ENCODE results near the gene PRSS38.

Gene PRSS38

DNA sequence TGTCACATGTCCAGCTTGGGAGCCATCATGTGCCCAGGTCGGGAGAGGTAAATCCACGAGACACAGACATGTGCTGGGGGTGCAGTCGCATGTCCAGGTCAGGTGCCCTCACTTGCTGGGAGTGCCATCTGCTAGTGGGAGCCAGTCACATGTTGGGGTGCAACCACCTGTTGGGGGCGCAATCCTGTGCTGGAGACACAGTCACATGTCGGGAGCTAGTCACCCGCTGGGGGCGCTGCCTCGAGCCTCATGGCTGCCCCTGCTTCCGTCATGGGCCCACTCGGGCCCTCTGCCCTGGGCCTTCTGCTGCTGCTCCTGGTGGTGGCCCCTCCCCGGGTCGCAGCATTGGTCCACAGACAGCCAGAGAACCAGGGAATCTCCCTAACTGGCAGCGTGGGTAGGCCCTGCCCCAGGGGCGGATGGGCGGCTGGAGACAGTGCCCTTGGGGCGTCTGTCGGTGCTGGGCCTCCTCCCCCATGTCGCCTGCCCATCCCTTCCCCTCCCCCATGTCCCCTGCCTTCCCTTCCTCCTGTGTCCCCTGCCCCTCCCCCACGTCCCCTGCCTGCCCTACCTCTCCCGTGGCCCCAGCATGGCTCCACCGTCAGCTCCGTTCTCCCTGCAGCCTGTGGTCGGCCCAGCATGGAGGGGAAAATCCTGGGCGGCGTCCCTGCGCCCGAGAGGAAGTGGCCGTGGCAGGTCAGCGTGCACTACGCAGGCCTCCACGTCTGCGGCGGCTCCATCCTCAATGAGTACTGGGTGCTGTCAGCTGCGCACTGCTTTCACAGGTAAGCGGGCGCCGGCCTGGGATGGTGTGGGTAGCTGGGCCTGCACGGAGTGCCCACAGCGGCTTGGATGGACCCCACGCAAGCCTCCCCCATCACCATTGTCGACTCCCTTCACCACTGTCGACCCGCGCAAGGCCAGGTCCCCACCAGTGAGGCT is at the start of gene PRSS38:
PRSS38 (plus strand) TSS at position 208 of the 942 bp plus-strand sequence; CDS start at position 250, 42 bp downstream.
- Histone ChIP-seq H3K27me3 (ENCODE audit: insufficient read depth, low read length) (no peaks in the 10 kb centered on the region), H3K4me1 (ENCODE audit: insufficient read depth, low read length) (no peaks in the 10 kb centered on the region), H3K36me3 (ENCODE audit: insufficient read depth, low read length) (no peaks in the 10 kb centered on the region), H3K9me3 (ENCODE audit: low read length) (peaks cover 6% of the 10 kb centered on the region), H2AFZ (ENCODE audit: low read depth, low read length) (no peak within 1 kb of the TSS), H3K4me3 (ENCODE audit: low read length) (no peak within 1 kb of the TSS)

DNA sequence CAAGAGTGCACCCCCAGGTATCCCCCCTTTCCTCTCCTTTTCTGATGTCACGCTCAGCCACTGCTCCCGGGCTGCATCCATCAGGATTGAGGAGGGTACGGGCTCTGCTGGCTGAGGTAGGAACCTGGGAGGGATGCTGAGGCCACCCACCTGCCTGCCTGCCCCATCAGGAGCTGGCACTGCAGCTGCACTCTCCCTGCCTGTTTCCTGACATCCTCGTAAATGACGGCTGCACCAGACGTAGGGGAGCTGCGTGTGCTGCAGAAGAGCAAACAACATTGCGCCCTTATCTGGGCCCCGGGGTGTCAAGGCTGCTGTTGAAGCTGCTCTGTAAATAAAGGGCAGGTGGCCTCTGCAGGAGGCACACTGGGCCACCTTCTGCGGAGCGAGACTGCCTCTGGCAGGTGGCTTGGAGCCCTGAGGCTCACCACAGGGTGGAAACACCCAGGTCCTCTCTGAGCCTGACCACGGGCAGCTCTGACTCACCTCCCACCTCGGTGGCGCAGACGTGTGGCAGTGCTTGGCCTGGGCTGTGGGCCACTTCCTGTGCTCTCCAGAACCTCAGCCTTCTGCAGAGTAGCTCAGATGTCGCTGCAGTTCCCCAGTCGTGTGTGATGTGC is 49.4 kb upstream of the PRSS38 start:
- no peak overlapping the region for H3K4me3 ChIP-seq (ENCODE audit: low read length)
- no peaks in the 10 kb centered on the region for H3K9me3 ChIP-seq (ENCODE audit: low read length)
- no peaks in the 10 kb centered on the region for H3K27me3 ChIP-seq (ENCODE audit: insufficient read depth, low read length)
- H3K36me3 ChIP-seq (ENCODE audit: insufficient read depth, low read length), result peaks cover 42% of the 10 kb centered on the region
- no peak overlapping the region for H2AFZ ChIP-seq (ENCODE audit: low read depth, low read length)
- H3K4me1 ChIP-seq (ENCODE audit: insufficient read depth, low read length), result peaks cover 3% of the 10 kb centered on the region

DNA sequence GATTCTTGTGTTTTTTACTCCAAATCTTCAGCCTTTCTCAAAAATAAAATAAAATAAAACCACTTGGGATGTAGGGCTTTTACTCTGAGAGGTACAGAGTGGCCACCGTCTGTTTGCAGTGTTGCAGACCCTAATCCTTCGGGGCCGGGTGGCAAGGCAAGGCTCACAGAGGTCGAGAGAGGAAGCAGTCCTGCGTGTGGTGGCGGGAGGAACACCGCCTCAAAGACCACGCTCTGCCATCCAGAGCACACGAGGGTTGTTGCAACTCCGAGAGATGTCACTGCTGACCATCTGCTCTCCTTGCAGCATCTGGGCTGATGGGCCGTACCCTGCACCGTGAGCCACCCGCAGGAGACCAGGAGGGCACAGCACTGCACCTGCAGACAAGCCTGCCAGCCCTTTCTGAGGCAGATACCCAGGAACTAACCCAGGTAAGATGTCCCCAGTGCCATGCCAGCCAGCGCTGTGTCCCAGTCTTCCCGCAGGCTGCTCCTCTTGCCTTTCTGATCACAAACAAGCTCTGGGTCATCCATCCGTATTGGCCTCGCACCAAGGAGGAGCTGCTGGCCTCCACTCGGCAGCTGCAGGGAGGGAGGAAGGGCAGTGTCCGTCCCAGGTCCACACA is 48.7 kb upstream of the PRSS38 start:
- Histone ChIP-seq H3K4me3 (ENCODE audit: low read length) (no peak overlapping the region), H3K27me3 (ENCODE audit: insufficient read depth, low read length) (no peaks in the 10 kb centered on the region), H3K4me1 (ENCODE audit: insufficient read depth, low read length) (peaks cover 3% of the 10 kb centered on the region), H2AFZ (ENCODE audit: low read depth, low read length) (no peak overlapping the region), H3K36me3 (ENCODE audit: insufficient read depth, low read length) (peaks cover 43% of the 10 kb centered on the region), H3K9me3 (ENCODE audit: low read length) (no peaks in the 10 kb centered on the region)

DNA sequence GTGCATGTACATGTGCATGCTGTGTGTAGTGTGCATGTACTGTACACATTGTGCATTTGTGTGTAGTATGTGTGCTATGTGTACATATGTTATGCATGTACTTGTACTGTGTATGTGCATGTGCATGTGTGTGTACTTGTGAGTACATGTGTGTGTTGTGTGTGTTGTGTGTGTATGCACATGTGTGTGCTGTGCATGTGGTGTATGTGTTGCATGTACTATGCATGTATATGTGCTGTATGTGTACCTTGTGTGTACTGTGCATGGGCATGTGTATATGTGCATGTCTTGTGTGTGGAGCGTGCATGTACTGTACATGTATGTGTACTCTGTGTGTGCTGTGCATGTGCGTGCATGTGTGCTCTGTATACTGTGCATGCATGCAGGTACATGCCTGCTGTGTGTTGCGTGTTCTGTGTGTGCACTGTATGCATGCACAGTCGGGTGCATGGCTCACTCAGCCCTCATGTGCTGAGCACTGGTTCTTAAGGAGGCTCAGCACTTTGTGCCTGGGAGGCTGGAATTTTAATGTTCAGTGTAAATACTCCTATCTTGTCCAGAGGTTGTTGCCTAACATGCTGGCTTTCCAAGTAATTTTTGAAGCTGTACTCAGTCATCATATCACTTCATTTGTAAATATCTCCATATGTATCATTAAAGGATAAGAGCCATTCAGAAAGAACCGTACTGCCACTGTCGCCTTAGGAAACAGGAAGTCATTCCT is 47.9 kb upstream of the PRSS38 start:
- Histone ChIP-seq H2AFZ (ENCODE audit: low read depth, low read length) (no peak overlapping the region), H3K9me3 (ENCODE audit: low read length) (no peaks in the 10 kb centered on the region), H3K4me1 (ENCODE audit: insufficient read depth, low read length) (peaks cover 2% of the 10 kb centered on the region), H3K27me3 (ENCODE audit: insufficient read depth, low read length) (no peaks in the 10 kb centered on the region), H3K4me3 (ENCODE audit: low read length) (no peak overlapping the region), H3K36me3 (ENCODE audit: insufficient read depth, low read length) (peaks cover 43% of the 10 kb centered on the region)

DNA sequence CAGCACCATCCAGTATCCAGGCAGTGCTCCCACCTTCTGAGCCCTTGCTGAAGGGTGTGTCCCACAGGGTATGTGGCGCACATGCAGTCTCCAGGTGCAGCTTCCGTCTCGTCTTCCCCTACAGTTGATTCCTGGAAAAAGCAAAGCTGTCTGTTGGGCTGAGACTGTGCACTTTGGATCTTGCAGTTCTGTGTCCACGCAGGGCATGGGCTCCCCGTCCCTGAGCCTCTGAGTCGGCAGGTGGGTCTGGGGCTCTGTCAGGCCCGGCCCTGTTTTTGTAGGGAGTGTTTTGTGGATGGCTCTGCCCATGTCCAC is 47.4 kb upstream of the PRSS38 start:
- Histone ChIP-seq H3K36me3 (ENCODE audit: insufficient read depth, low read length) (peaks cover 43% of the 10 kb centered on the region), H3K9me3 (ENCODE audit: low read length) (no peaks in the 10 kb centered on the region), H3K4me3 (ENCODE audit: low read length) (no peak overlapping the region), H3K4me1 (ENCODE audit: insufficient read depth, low read length) (no peaks in the 10 kb centered on the region), H3K27me3 (ENCODE audit: insufficient read depth, low read length) (no peaks in the 10 kb centered on the region), H2AFZ (ENCODE audit: low read depth, low read length) (no peak overlapping the region)

DNA sequence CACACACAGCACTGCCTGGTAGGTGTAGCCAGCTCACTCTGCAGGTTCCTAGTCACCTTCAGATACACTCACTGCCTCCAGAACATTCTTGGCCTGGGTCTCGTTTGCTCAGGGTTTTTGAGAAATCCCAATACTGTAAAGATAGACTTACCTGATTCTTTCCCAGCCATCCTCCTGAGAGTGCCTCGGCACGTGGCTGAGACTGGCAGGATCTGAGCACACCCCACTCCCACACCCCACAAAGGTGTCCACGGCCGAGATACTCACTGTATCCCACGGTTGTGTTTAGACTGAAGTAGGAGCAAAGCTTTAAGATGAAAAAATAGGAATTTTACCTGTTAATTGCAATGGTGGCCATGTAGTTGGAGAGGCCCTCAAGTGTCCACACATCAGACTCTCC is 46.8 kb upstream of the PRSS38 start:
- H3K9me3 ChIP-seq (ENCODE audit: low read length), result no peaks in the 10 kb centered on the region
- peaks cover 46% of the 10 kb centered on the region for H3K36me3 ChIP-seq (ENCODE audit: insufficient read depth, low read length)

DNA sequence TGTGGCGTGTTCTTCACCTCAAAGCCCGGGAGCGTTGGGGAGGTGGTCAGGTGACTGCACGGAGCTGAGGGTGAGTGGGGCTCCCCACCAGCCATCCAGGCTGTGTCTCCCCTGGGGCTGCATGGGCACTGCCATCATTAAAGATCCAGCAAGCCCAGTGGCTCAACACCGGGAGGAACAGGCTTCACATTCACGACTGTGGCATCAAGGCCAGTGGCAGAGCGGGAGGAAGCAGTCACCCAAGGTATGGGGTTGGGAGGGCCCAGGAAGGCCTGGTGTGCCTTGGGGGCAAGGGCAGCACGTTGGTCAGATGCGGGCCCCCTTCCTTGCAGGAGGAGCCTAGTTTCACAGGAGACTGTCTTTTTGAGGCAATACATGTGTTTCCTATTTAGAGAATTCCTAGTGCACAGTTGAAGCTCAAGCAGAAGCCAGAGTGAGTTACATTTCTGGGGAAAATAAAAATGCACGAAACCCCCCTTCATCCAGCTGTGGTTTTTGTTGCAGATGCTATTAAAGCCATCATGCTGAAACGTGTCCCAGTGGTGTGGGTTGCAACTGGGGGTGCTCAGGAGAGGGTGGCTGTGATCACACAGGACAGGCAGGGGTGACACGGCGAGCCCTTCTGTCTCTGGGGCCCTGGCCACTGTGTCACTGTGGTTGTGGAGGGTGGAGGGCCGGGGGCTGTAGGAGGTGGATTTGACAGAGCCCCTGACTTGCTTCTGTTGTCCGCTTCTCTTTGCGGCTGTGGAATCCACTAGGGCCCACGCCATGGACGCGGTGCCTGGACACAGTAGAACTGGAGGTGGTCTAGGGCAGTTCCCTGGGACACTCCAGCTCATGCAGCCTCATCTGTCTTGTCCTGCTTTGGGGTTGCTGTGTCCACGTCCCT is 46.2 kb upstream of the PRSS38 start:
- Histone ChIP-seq H3K9me3 (ENCODE audit: low read length) (no peaks in the 10 kb centered on the region), H3K4me3 (ENCODE audit: low read length) (no peak overlapping the region), H3K27me3 (ENCODE audit: insufficient read depth, low read length) (no peaks in the 10 kb centered on the region), H3K4me1 (ENCODE audit: insufficient read depth, low read length) (no peaks in the 10 kb centered on the region), H3K36me3 (ENCODE audit: insufficient read depth, low read length) (peaks cover 49% of the 10 kb centered on the region), H2AFZ (ENCODE audit: low read depth, low read length) (no peak overlapping the region)

More for the DNA sequence above, 46.8 kb upstream of the PRSS38 start:
- H3K4me1 ChIP-seq (ENCODE audit: insufficient read depth, low read length), result no peaks in the 10 kb centered on the region
- H3K27me3 ChIP-seq (ENCODE audit: insufficient read depth, low read length), result no peaks in the 10 kb centered on the region
- H2AFZ ChIP-seq (ENCODE audit: low read depth, low read length), result no peak overlapping the region
- H3K4me3 ChIP-seq (ENCODE audit: low read length), result no peak overlapping the region

DNA sequence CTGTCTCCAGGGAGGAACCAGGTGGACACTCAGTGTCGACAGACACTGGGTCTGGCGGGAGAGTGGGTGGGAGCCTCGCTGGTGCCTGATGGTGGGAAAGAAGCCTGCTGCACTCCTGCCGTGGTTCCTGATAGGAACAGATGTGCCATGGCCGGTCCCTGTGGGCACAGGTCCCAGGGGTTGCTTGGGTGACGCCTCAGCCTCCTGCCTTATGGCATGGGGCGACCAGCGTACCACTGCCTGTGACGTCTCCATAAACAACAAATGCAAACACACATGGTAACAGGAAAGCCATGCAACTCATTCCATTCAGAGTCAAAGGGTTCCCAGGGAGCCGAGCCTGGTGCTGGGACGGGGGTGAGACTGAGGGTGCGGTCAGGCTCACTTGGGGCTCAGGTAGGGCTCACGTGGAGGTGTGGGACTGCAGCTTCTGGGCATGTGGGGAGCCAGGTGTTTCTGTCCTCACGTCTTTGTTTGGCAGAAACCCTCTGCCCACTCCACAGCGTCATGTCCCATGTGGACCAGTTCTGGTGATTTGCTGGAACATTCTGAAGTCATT is 45.5 kb upstream of the PRSS38 start:
- H3K36me3 ChIP-seq (ENCODE audit: insufficient read depth, low read length), result peaks cover 49% of the 10 kb centered on the region
- no peaks in the 10 kb centered on the region for H3K4me1 ChIP-seq (ENCODE audit: insufficient read depth, low read length)

DNA sequence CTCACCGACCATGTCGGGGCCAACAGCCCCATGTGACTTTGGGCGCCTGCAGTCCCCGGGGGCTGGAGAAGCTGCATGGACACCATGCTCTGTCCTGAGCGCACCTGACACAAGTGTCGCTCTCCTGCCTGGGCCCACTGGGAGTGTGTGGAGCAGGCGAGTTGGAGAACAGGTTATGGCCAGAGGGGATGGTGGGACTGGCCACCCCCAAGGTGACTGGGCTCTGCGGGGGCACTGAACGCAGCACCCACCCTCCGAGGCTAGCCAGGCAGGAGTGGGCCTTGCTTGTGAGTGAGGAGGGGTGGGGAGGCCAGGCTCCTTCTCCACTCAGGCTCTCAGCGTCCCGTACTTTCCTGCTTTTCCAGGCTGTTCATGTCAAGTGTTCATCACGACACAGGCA is 44.7 kb upstream of the PRSS38 start:
- Histone ChIP-seq H3K4me1 (ENCODE audit: insufficient read depth, low read length) (peaks cover 2% of the 10 kb centered on the region), H3K4me3 (ENCODE audit: low read length) (no peak overlapping the region), H3K36me3 (ENCODE audit: insufficient read depth, low read length) (peaks cover 49% of the 10 kb centered on the region), H3K27me3 (ENCODE audit: insufficient read depth, low read length) (no peaks in the 10 kb centered on the region), H3K9me3 (ENCODE audit: low read length) (no peaks in the 10 kb centered on the region), H2AFZ (ENCODE audit: low read depth, low read length) (no peak overlapping the region)

More for the DNA sequence above, 45.5 kb upstream of the PRSS38 start:
- H2AFZ ChIP-seq (ENCODE audit: low read depth, low read length), result no peak overlapping the region
- no peaks in the 10 kb centered on the region for H3K27me3 ChIP-seq (ENCODE audit: insufficient read depth, low read length)
- no peaks in the 10 kb centered on the region for H3K9me3 ChIP-seq (ENCODE audit: low read length)
- no peak overlapping the region for H3K4me3 ChIP-seq (ENCODE audit: low read length)

DNA sequence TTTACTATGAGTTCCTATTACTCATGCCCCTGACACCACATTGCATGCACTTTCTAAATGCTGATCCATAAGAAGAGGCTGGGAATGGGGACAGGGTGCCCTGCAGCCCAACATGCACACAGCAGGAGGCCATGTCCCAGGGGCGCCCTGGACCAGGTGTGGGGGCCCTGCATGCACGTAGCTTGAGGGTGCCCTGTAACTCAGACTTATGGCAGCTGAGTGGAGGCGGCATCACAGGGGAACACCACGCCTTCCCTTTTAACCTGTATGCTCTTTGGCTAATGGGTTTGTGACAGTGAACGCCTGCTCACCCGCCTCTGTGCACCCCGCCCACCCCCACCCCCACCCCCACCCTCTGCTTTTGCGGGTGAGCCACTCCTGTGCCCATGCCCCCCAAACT is 44.1 kb upstream of the PRSS38 start:
- H2AFZ ChIP-seq (ENCODE audit: low read depth, low read length), result no peak overlapping the region
- H3K4me3 ChIP-seq (ENCODE audit: low read length), result no peak overlapping the region
- peaks cover 7% of the 10 kb centered on the region for H3K4me1 ChIP-seq (ENCODE audit: insufficient read depth, low read length)
- H3K36me3 ChIP-seq (ENCODE audit: insufficient read depth, low read length), result peaks cover 49% of the 10 kb centered on the region
- no peaks in the 10 kb centered on the region for H3K9me3 ChIP-seq (ENCODE audit: low read length)
- no peaks in the 10 kb centered on the region for H3K27me3 ChIP-seq (ENCODE audit: insufficient read depth, low read length)

DNA sequence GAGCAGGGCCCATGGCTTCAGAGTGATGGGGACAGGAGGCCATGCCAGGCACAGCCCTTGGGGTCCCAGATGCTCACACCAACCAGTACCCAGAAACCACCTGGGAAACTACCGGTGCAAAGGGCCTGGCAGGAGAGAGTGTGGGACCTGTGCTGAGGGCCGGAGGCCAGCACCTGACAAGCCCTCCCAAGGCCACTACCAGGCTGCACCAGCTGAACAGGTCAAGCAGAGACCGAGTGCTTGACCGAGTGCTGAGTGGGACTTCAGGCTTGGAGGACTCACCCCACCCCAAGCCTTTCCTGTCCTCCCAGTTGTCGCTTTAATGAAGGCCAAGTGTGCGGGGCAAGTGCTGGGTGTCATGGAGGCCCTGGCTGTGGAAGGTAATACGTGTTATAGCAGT is 43.7 kb upstream of the PRSS38 start:
- H3K4me3 ChIP-seq (ENCODE audit: low read length), result no peak overlapping the region
- no peak overlapping the region for H2AFZ ChIP-seq (ENCODE audit: low read depth, low read length)
- peaks cover 47% of the 10 kb centered on the region for H3K36me3 ChIP-seq (ENCODE audit: insufficient read depth, low read length)
- H3K27me3 ChIP-seq (ENCODE audit: insufficient read depth, low read length), result no peaks in the 10 kb centered on the region
- no peaks in the 10 kb centered on the region for H3K9me3 ChIP-seq (ENCODE audit: low read length)
- peaks cover 12% of the 10 kb centered on the region for H3K4me1 ChIP-seq (ENCODE audit: insufficient read depth, low read length)

DNA sequence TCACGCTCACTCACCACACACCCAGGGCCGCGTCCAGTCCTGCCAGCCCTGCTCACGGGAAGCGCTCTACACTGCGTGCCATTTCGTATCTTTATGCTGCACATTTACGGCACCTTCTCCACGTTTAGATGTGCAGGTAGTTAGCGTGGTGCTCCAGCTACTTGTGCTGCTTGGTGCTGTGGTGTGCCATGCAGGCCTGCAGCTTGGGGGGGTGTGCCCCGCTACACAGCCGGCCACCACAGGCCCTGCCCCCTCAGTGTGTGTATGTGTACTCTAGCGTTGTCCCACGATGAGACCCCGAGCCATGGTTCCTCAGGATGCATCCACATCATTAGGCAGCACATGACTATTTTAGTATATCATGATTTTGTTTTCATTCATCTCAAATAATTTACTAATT is 41.9 kb upstream of the PRSS38 start:
- H3K9me3 ChIP-seq (ENCODE audit: low read length), result no peaks in the 10 kb centered on the region
- no peak overlapping the region for H2AFZ ChIP-seq (ENCODE audit: low read depth, low read length)
- peaks cover 29% of the 10 kb centered on the region for H3K36me3 ChIP-seq (ENCODE audit: insufficient read depth, low read length)
- H3K4me3 ChIP-seq (ENCODE audit: low read length), result no peak overlapping the region
- H3K4me1 ChIP-seq (ENCODE audit: insufficient read depth, low read length), result peaks cover 13% of the 10 kb centered on the region
- no peaks in the 10 kb centered on the region for H3K27me3 ChIP-seq (ENCODE audit: insufficient read depth, low read length)

Data from neuron (in vitro differentiated cells).